ENCODE measurements around the gene SLC4A8. TPM values are rescaled to one million over a fixed set of nuclear protein-coding genes. Genes with fewer than 3 reads are reported as not detected.

Gene SLC4A8
- total and polyA plus RNA-seq, 4 experiments from 2014 or later, result 0.14 to 0.77 (median 0.58) TPM

DNA sequence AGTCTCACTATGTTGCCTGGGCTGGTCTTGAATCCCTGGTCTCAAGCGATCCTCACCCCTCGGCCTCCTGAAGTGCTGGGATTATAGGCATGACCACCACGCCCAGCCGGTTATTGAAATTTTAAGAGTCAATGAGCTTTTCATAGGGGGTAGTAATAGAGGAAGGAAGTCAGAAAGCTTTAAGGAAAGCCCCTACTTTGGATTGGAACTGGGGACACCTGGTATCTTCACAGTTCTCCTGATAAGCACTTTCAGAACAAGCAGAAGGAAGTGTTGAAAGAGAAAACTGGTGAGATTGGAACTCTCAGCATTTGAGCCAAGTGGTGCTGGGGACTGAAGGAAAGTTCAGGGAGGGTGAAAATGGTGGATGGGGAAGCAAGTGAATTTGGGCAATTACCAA is 5.1 kb downstream of the SLC4A8 start:
- no peaks in the 10 kb centered on the region for H3K36me3 Mint-ChIP-seq
- ChIA-PET CTCF (ENCODE audit: partially characterized antibody) (interaction anchor here (0.7 to 1.6 kb wide), 4 partner anchors 13 to 223 kb away, joined by 3 read pairs; no protein-coding TSS in a partner anchor), POLR2A (ENCODE audit: partially characterized antibody) (no interaction called here)
- no peaks in the 10 kb centered on the region for H3K27me3 Mint-ChIP-seq
- no peaks in the 10 kb centered on the region for H3K9me3 Mint-ChIP-seq
- DNase-seq, result no peak
- Histone ChIP-seq H3K36me3 (ENCODE audit: insufficient read depth, low read length) (no peaks in the 10 kb centered on the region), H3K9me3 (ENCODE audit: control insufficient read depth in 1 of 2, low read length in 2 of 2) (no peaks in the 10 kb centered on the region), H3K27ac (ENCODE audit: low read depth, low read length) (no peak overlapping the region), H3K4me1 (ENCODE audit: insufficient read depth, low read length) (no peaks in the 10 kb centered on the region), H3K4me3 (ENCODE audit: low read length in 2 of 2) (no peak overlapping the region), H3K27me3 (ENCODE audit: insufficient read depth, low read length) (no peaks in the 10 kb centered on the region)
- intact Hi-C loops (cut with micrococcal nuclease), result no loop called here
- no peak overlapping the region for H3K27ac Mint-ChIP-seq
- H3K4me1 Mint-ChIP-seq, result peaks cover 0 to 5% (median 4%) of the 10 kb centered on the region in 4 donors
- no peak overlapping the region for H3K4me3 Mint-ChIP-seq

DNA sequence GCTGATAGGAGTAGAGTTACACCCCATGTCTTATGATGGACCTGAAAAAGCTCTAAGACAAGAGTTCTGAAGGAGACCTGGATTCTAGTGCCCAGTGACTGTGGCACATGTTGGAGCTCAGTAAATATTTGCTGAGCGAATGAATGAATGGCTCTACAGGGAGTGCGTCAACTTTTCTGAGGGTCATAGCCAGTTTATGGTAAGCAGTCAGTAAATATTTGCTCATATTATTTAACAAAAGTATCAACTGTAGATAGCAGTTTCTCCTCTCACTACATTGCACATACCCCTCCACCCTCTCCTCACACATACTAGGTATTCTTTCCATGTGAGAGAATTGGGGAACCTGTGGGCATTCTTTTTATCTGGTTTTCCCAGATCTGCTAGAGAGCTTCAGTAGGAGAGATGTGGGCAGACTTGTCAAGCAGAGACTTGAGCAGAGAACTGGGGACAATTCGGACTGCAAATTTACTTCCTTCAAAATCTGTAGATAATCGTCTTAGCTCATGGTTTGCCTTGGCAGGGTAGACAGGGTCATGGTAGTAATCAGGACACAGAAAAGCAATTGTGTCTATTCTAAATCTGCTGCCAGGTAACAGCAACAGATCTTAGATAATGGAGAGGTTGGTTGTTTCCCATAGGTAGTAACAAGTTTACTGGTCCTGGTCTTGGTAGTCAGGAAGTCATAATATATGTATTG is 5.7 kb downstream of the SLC4A8 start:
- peaks cover 0 to 3% (median 2%) of the 10 kb centered on the region in 4 donors for H3K4me1 Mint-ChIP-seq
- no peaks in the 10 kb centered on the region for H3K27me3 ChIP-seq (ENCODE audit: insufficient read depth, low read length)
- no peak overlapping the region for H3K27ac ChIP-seq (ENCODE audit: low read depth, low read length)
- CTCF ChIA-PET (ENCODE audit: partially characterized antibody), result interaction anchor here (0.7 to 1.6 kb wide), 2 partner anchors 15 to 89 kb away, joined by 3 read pairs; no protein-coding TSS in a partner anchor
- no peak overlapping the region for H3K4me3 ChIP-seq (ENCODE audit: low read length in 2 of 2)
- H3K27ac Mint-ChIP-seq, result no peak overlapping the region
- no peaks in the 10 kb centered on the region for H3K4me1 ChIP-seq (ENCODE audit: insufficient read depth, low read length)
- H3K9me3 Mint-ChIP-seq, result no peaks in the 10 kb centered on the region
- H3K36me3 ChIP-seq (ENCODE audit: insufficient read depth, low read length), result no peaks in the 10 kb centered on the region
- H3K4me3 Mint-ChIP-seq, result no peak overlapping the region
- no peaks in the 10 kb centered on the region for H3K36me3 Mint-ChIP-seq
- POLR2A ChIA-PET (ENCODE audit: partially characterized antibody), result no interaction called here
- no peaks in the 10 kb centered on the region for H3K9me3 ChIP-seq (ENCODE audit: control insufficient read depth in 1 of 2, low read length in 2 of 2)
- intact Hi-C loops (cut with micrococcal nuclease), result no loop called here
- no peaks in the 10 kb centered on the region for H3K27me3 Mint-ChIP-seq
- no peak for DNase-seq

DNA sequence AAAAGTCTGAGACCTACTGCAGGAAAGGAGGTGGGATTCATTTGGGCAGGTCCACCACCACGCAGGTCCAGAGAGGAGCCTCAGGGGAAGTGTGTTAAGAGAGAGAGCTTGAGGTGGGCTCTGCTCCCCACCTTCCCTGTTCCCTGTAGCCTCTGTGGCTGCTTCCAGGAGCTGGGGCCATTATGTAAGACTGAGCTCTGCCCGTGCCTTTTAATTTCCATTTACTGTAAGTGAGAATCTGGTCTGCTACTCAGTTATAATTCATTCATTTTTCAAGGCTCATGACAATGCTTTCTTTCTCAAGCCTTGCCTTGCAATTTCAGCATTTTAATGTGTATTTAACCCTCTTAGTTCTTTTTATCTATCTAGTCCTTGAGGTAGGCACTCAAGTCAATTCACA is 8.3 kb downstream of the SLC4A8 start:
- ChIA-PET POLR2A (ENCODE audit: partially characterized antibody) (no interaction called here), CTCF (ENCODE audit: partially characterized antibody) (interaction anchor here (1.0 kb wide), 1 partner anchor 8 kb away, joined by 3 read pairs; the partner anchor contains the start of gene SLC4A8)

DNA sequence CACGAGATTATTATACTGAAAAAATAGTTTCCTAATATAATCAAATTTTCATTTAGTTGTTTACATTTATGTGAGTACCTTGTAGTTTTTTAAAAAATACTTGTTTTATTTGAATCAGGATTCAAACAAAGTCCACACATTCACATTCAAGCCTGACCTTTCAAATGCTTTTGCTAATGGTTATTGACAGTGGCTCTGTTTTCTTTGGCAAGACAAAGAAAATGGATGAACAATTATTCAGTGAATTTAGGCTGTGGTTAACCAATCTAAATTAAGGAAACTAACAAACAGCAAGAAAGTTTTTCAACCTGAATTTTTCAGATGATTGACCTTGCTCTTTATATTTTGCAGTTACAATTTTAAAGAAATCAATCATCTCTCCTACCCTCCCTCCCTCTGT is 9.7 kb downstream of the SLC4A8 start:
- Histone ChIP-seq H3K27ac (ENCODE audit: low read depth, low read length) (no peak overlapping the region), H3K4me1 (ENCODE audit: insufficient read depth, low read length) (peaks cover 1% of the 10 kb centered on the region), H3K9me3 (ENCODE audit: control insufficient read depth in 1 of 2, low read length in 2 of 2) (no peaks in the 10 kb centered on the region), H3K36me3 (ENCODE audit: insufficient read depth, low read length) (no peaks in the 10 kb centered on the region), H3K4me3 (ENCODE audit: low read length in 2 of 2) (no peak overlapping the region), H3K27me3 (ENCODE audit: insufficient read depth, low read length) (no peaks in the 10 kb centered on the region)
- H3K36me3 Mint-ChIP-seq, result no peaks in the 10 kb centered on the region
- peaks cover 0 to 2% (median 0%) of the 10 kb centered on the region in 8 donors for H3K9me3 Mint-ChIP-seq
- POLR2A ChIA-PET (ENCODE audit: partially characterized antibody), result no interaction called here
- H3K4me3 Mint-ChIP-seq, result no peak overlapping the region
- H3K27ac Mint-ChIP-seq, result no peak overlapping the region
- intact Hi-C loops (cut with micrococcal nuclease), result no loop called here
- no peak for DNase-seq
- no peaks in the 10 kb centered on the region for H3K27me3 Mint-ChIP-seq
- H3K4me1 Mint-ChIP-seq, result peaks cover 1 to 9% (median 2%) of the 10 kb centered on the region in 4 donors
- CTCF ChIA-PET (ENCODE audit: partially characterized antibody), result no interaction called here

More for the DNA sequence above, 8.3 kb downstream of the SLC4A8 start:
- intact Hi-C loops (cut with micrococcal nuclease), result no loop called here
- Histone ChIP-seq H3K36me3 (ENCODE audit: insufficient read depth, low read length) (no peaks in the 10 kb centered on the region), H3K4me3 (ENCODE audit: low read length in 2 of 2) (no peak overlapping the region), H3K27ac (ENCODE audit: low read depth, low read length) (no peak overlapping the region), H3K4me1 (ENCODE audit: insufficient read depth, low read length) (no peaks in the 10 kb centered on the region), H3K9me3 (ENCODE audit: control insufficient read depth in 1 of 2, low read length in 2 of 2) (no peaks in the 10 kb centered on the region), H3K27me3 (ENCODE audit: insufficient read depth, low read length) (no peaks in the 10 kb centered on the region)
- peaks cover 0 to 2% (median 0%) of the 10 kb centered on the region in 8 donors for H3K9me3 Mint-ChIP-seq
- no peak overlapping the region for H3K4me3 Mint-ChIP-seq
- no peak overlapping the region for H3K27ac Mint-ChIP-seq
- no peaks in the 10 kb centered on the region for H3K27me3 Mint-ChIP-seq
- DNase-seq, result no peak
- peaks cover 0 to 1% (median 0%) of the 10 kb centered on the region in 4 donors for H3K4me1 Mint-ChIP-seq
- H3K36me3 Mint-ChIP-seq, result no peaks in the 10 kb centered on the region

DNA sequence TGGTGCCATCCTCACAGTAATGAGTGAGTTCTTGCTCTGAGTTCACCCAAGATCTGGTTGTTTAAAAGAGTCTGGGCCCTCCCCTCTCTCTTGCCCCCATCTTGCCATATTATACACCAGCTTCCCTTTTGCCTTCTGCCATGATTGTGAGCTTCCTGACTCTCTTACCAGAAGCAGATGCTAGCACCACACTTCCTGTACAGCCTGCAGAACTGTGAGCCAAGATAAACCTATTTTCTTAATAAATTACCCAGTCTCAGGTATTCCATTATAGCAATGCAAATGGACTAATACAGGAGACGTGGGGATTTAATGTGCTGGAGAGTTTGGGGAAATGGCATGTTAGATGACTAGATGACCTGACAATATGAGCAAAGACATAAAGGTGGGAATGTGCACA is 12.8 kb downstream of the SLC4A8 start:
- Histone ChIP-seq H3K27me3 (ENCODE audit: insufficient read depth, low read length) (no peaks in the 10 kb centered on the region), H3K4me3 (ENCODE audit: low read length in 2 of 2) (no peak overlapping the region), H3K36me3 (ENCODE audit: insufficient read depth, low read length) (no peaks in the 10 kb centered on the region), H3K9me3 (ENCODE audit: control insufficient read depth in 1 of 2, low read length in 2 of 2) (no peaks in the 10 kb centered on the region), H3K27ac (ENCODE audit: low read depth, low read length) (no peak overlapping the region), H3K4me1 (ENCODE audit: insufficient read depth, low read length) (peaks cover 11% of the 10 kb centered on the region)
- Mint-ChIP-seq H3K4me1 (peaks cover 13 to 22% (median 15%) of the 10 kb centered on the region in 4 donors), H3K27ac (no peak overlapping the region), H3K9me3 (peaks cover 0 to 2% (median 0%) of the 10 kb centered on the region in 8 donors), H3K4me3 (no peak overlapping the region), H3K27me3 (no peaks in the 10 kb centered on the region), H3K36me3 (no peaks in the 10 kb centered on the region)
- CTCF ChIA-PET (ENCODE audit: partially characterized antibody), result interaction anchor here (0.9 to 1.1 kb wide), 2 partner anchors 11 to 16 kb away, joined by 3 read pairs; no protein-coding TSS in a partner anchor
- intact Hi-C loops (cut with micrococcal nuclease), result no loop called here
- no peak for DNase-seq
- POLR2A ChIA-PET (ENCODE audit: partially characterized antibody), result no interaction called here

DNA sequence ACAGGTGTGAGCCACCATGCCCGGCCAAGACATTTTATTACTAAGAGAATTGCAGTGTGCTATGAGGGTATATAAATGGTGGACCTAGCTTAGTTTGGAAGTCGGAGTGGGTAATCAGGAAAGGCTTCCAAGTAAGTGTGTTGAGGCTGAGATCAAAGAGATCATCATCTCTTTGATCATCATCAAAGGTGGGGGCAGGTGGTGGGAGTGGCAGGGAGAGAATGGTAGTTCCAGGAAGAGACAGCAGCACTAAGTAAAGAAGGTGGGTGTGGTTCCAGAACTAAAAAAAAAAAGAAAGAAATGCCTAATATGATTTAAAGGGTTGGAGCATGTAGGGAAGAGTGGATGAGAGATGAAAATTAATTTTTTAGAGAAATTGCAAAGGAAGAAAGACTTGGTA is 14.7 kb downstream of the SLC4A8 start:
- DNase-seq, result no peak
- Mint-ChIP-seq H3K27ac (peak overlapping the region in 1 of 7 donors; percentile 75), H3K27me3 (no peaks in the 10 kb centered on the region), H3K9me3 (peaks cover 0 to 2% (median 0%) of the 10 kb centered on the region in 8 donors), H3K36me3 (no peaks in the 10 kb centered on the region), H3K4me3 (peak overlapping the region in 2 of 8 donors; percentile 7 to 65), H3K4me1 (peaks cover 13 to 22% (median 15%) of the 10 kb centered on the region in 4 donors)
- Histone ChIP-seq H3K27me3 (ENCODE audit: insufficient read depth, low read length) (no peaks in the 10 kb centered on the region), H3K27ac (ENCODE audit: low read depth, low read length) (no peak overlapping the region), H3K36me3 (ENCODE audit: insufficient read depth, low read length) (no peaks in the 10 kb centered on the region), H3K4me1 (ENCODE audit: insufficient read depth, low read length) (peaks cover 11% of the 10 kb centered on the region), H3K4me3 (ENCODE audit: low read length in 2 of 2) (no peak overlapping the region), H3K9me3 (ENCODE audit: control insufficient read depth in 1 of 2, low read length in 2 of 2) (no peaks in the 10 kb centered on the region)
- ChIA-PET CTCF (ENCODE audit: partially characterized antibody) (no interaction called here), POLR2A (ENCODE audit: partially characterized antibody) (no interaction called here)
- intact Hi-C loops (cut with micrococcal nuclease), result no loop called here

DNA sequence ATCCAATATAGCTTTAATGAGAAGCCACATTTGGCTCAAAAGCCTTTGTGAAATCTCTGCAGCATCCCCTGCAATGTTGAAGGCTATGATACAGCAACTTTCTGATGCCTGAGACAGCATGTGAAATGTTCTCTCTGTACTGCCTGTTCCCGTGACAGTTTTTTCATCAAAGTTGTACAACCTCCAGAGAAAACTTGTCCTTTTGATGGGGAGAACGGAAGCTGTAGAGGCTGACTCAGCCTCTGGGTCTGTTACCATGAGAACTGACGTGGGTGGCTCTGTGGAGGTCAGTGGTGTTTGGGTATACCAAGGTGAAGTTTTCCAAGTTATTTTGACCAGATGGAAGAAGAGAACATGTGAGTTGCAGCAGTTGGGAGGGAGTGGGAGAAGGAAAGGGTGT is 17.0 kb downstream of the SLC4A8 start:
- no peak overlapping the region for H3K27ac Mint-ChIP-seq
- no peaks in the 10 kb centered on the region for H3K27me3 Mint-ChIP-seq
- ChIA-PET POLR2A (ENCODE audit: partially characterized antibody) (no interaction called here), CTCF (ENCODE audit: partially characterized antibody) (interaction anchor here (2.0 kb wide), 1 partner anchor 20 kb away, joined by 5 read pairs; no protein-coding TSS in a partner anchor)
- peaks cover 0 to 4% (median 0%) of the 10 kb centered on the region in 8 donors for H3K9me3 Mint-ChIP-seq
- H3K4me3 Mint-ChIP-seq, result no peak overlapping the region
- no peaks in the 10 kb centered on the region for H3K36me3 ChIP-seq (ENCODE audit: insufficient read depth, low read length)
- H3K4me3 ChIP-seq (ENCODE audit: low read length in 2 of 2), result no peak overlapping the region
- H3K9me3 ChIP-seq (ENCODE audit: control insufficient read depth in 1 of 2, low read length in 2 of 2), result no peaks in the 10 kb centered on the region
- H3K27ac ChIP-seq (ENCODE audit: low read depth, low read length), result no peak overlapping the region
- DNase-seq, result no peak
- H3K27me3 ChIP-seq (ENCODE audit: insufficient read depth, low read length), result no peaks in the 10 kb centered on the region
- H3K4me1 Mint-ChIP-seq, result peaks cover 13 to 22% (median 15%) of the 10 kb centered on the region in 4 donors
- intact Hi-C loops (cut with micrococcal nuclease), result no loop called here
- peaks cover 11% of the 10 kb centered on the region for H3K4me1 ChIP-seq (ENCODE audit: insufficient read depth, low read length)
- H3K36me3 Mint-ChIP-seq, result no peaks in the 10 kb centered on the region

Data from CD4-positive, alpha-beta memory T cell (primary cell).